H1 (cell line): Measurements from ENCODE around the gene SEMA5B. TPM values are rescaled to one million over a fixed set of nuclear protein-coding genes. Genes with fewer than 3 reads are reported as not detected.

Source experiments
- CTCF ChIA-PET: fragments of 300-600 bp; sonication (Branson Sonifier 250); formaldehyde crosslinking; loops from one replicate; lab custom pipeline; 2021; ENCODE audit not compliant: partially characterized antibody; lab: Charles Lee
- POLR2A ChIA-PET: fragments of 300-600 bp; sonication (Branson Sonifier 250); formaldehyde crosslinking; loops from one replicate; lab custom pipeline; 2021; ENCODE audit warnings: inconsistent platforms; ENCODE audit not compliant: partially characterized antibody; lab: Charles Lee
- DNase-seq, 2 experiments: peaks; one replicate each; pipeline versions ENCODE4 v3.0.0 to v3.0.0-alpha.2; 2010 to 2022; ENCODE audit warnings: low spot score in 2 of 2, low read depth in 1 of 2, mixed read lengths in 1 of 2
- FAIRE-seq: peaks from 2 replicates; lab custom pipeline; 2011; peaks lifted over from hg19 to GRCh38; lab: Jason Lieb, UNC
- H2AFZ ChIP-seq: 2 replicates; pipeline ENCODE4 v1.8.1; 2012; ENCODE audit warnings: low read length, inconsistent platforms
- H2AK5ac ChIP-seq: 2 replicates; pipeline ENCODE4 v1.6.1; 2013; ENCODE audit warnings: low read depth, low read length
- H2BK120ac ChIP-seq: replicated peaks from 2 replicates; pipeline ENCODE3; 2013; ENCODE audit warnings: low read depth, low read length, inconsistent platforms
- H2BK12ac ChIP-seq: 2 replicates; pipeline ENCODE4 v1.6.1; 2013; ENCODE audit warnings: low read depth, low read length
- H2BK15ac ChIP-seq: 2 replicates; pipeline ENCODE4 v1.6.1; 2013; ENCODE audit warnings: low read length
- H2BK20ac ChIP-seq: 2 replicates; pipeline ENCODE4 v1.6.1; 2013; ENCODE audit warnings: low read length
- H2BK5ac ChIP-seq: 2 replicates; pipeline ENCODE4 v1.6.1; 2013; ENCODE audit warnings: low read depth, low read length
- H3K14ac ChIP-seq: 2 replicates; pipeline ENCODE4 v1.6.1; 2013; ENCODE audit warnings: inconsistent platforms; ENCODE audit not compliant: insufficient read length
- H3K18ac ChIP-seq: 2 replicates; pipeline ENCODE4 v1.6.1; 2013; ENCODE audit warnings: low read length; ENCODE audit errors: extremely low read depth
- H3K23ac ChIP-seq: 2 replicates; pipeline ENCODE4 v1.6.1; 2013; ENCODE audit warnings: inconsistent platforms; ENCODE audit not compliant: insufficient read length
- H3K23me2 ChIP-seq: 2 replicates; pipeline ENCODE4 v1.6.1; 2013; ENCODE audit warnings: low read depth, low read length
- H3K27ac ChIP-seq: 2 replicates; pipeline ENCODE4 v1.6.1; 2011; ENCODE audit warnings: low read depth, low read length, inconsistent platforms
- H3K27me3 ChIP-seq, 4 experiments: replicated peaks in 1 of 4; 1 replicate in 1 of 4; 2 replicates in 3 of 4; pipeline versions ENCODE4 v1.6.1 to v1.8.1; 2011 to 2013; ENCODE audit warnings: low read length in 3 of 4, mild to moderate bottlenecking in 3 of 4, inconsistent platforms in 2 of 4, mixed read lengths in 2 of 4, moderate library complexity in 1 of 4; ENCODE audit not compliant: control insufficient read depth in 3 of 4, insufficient read depth in 3 of 4; ENCODE audit errors: extremely low read depth in 1 of 4
- H3K36me3 ChIP-seq, 4 experiments: 2 replicates each; pipeline versions ENCODE4 v1.6.1 to v1.8.1; 2011 to 2013; ENCODE audit warnings: mild to moderate bottlenecking in 4 of 4, low read length in 3 of 4, moderate library complexity in 2 of 4, control low read depth in 1 of 4, inconsistent platforms in 1 of 4; ENCODE audit not compliant: insufficient read depth in 4 of 4, control insufficient read depth in 2 of 4
- H3K4ac ChIP-seq: replicated peaks from 2 replicates; pipeline ENCODE3; 2013; ENCODE audit warnings: low read length, low read depth, mixed read lengths, inconsistent platforms; ENCODE audit not compliant: insufficient read length
- H3K4me1 ChIP-seq, 4 experiments: replicated peaks in 1 of 4; 1 replicate in 1 of 4; 2 replicates in 3 of 4; pipeline versions ENCODE4 v1.6.1 to v1.8.1; 2011 to 2013; ENCODE audit warnings: low read length in 3 of 4, inconsistent platforms in 2 of 4, mixed read lengths in 1 of 4; ENCODE audit not compliant: insufficient read depth in 4 of 4, control insufficient read depth in 3 of 4
- H3K4me2 ChIP-seq, 2 experiments: 2 replicates each; pipeline versions ENCODE4 v1.6.1 to v1.8.1; 2011 to 2013; ENCODE audit warnings: low read depth in 2 of 2, low read length in 2 of 2, control low read depth in 1 of 2, inconsistent platforms in 1 of 2, mild to moderate bottlenecking in 1 of 2; ENCODE audit not compliant: insufficient read depth in 1 of 2
- H3K4me3 ChIP-seq, 4 experiments: fragments of 200-600, 300-600 bp in 1 of 4; sonication (generic), shearing (Covaris generic), sonication (Bioruptor Twin) in 1 of 4; 2 replicates each; pipeline versions ENCODE4 v1.5.1 to v1.8.1; 2011 to 2016; ENCODE audit warnings: low read length in 4 of 4, low read depth in 3 of 4, control low read depth in 2 of 4, inconsistent platforms in 2 of 4, mild to moderate bottlenecking in 2 of 4, mixed read lengths in 1 of 4, moderate library complexity in 1 of 4; ENCODE audit not compliant: insufficient read depth in 2 of 4; ENCODE audit errors: extremely low read depth in 1 of 4
- H3K56ac ChIP-seq: replicated peaks from 2 replicates; pipeline ENCODE3; 2013; ENCODE audit warnings: low read depth, mild to moderate bottlenecking, mixed read lengths, low read length, inconsistent platforms; ENCODE audit not compliant: insufficient read length
- H3K79me1 ChIP-seq: 2 replicates; pipeline ENCODE4 v1.6.1; 2013; ENCODE audit warnings: low read depth, low read length, control low read depth
- H3K79me2 ChIP-seq, 2 experiments: 2 replicates each; pipeline versions ENCODE4 v1.6.1 to v1.8.1; 2012 to 2013; ENCODE audit warnings: low read length in 2 of 2, mild to moderate bottlenecking in 2 of 2, inconsistent platforms in 1 of 2; ENCODE audit not compliant: insufficient read depth in 2 of 2, control insufficient read depth in 1 of 2
- H3K9ac ChIP-seq, 4 experiments: replicated peaks in 1 of 4; 1 replicate in 1 of 4; 2 replicates in 3 of 4; pipeline versions ENCODE4 v1.6.1 to v1.8.1; 2011 to 2013; ENCODE audit warnings: low read depth in 3 of 4, low read length in 3 of 4, control low read depth in 2 of 4, mild to moderate bottlenecking in 2 of 4, moderate library complexity in 2 of 4, inconsistent platforms in 1 of 4; ENCODE audit errors: extremely low read depth in 1 of 4
- H3K9me3 ChIP-seq, 2 experiments: 2 replicates each; pipeline versions ENCODE4 v1.6.1 to v1.8.1; 2012 to 2013; ENCODE audit warnings: mild to moderate bottlenecking in 2 of 2, moderate library complexity in 2 of 2, control low read depth in 1 of 2, inconsistent platforms in 1 of 2, low read depth in 1 of 2, low read length in 1 of 2, mixed read lengths in 1 of 2; ENCODE audit not compliant: insufficient read depth in 2 of 2
- H4K20me1 ChIP-seq, 2 experiments: replicated peaks in 1 of 2; 2 replicates each; pipeline versions ENCODE3 to v1.8.1; 2011 to 2013; ENCODE audit warnings: inconsistent platforms in 2 of 2, low read length in 2 of 2, mild to moderate bottlenecking in 1 of 2; ENCODE audit not compliant: insufficient read depth in 2 of 2, control insufficient read depth in 1 of 2
- H4K5ac ChIP-seq: 2 replicates; pipeline ENCODE4 v1.6.1; 2013; ENCODE audit warnings: low read length, low read depth, mixed read lengths, inconsistent platforms; ENCODE audit not compliant: insufficient read length
- H4K8ac ChIP-seq: 2 replicates; pipeline ENCODE4 v1.8.0; 2013; ENCODE audit warnings: mild to moderate bottlenecking, moderate library complexity, low read length, inconsistent platforms; ENCODE audit not compliant: insufficient read depth; ENCODE audit errors: extremely low read depth
- H4K91ac ChIP-seq: replicated peaks from 2 replicates; pipeline ENCODE3; 2013; ENCODE audit warnings: low read length, mixed read lengths, inconsistent platforms; ENCODE audit not compliant: insufficient read length
- CBX8 ChIP-seq: fragments of 300-800, 300-1000 bp; sonication (generic); IDR thresholded peaks from 2 replicates; pipeline ENCODE4 v1.7.1; 2016; ENCODE audit warnings: low read depth, low read length, borderline replicate concordance
- CTBP2 ChIP-seq: IDR thresholded peaks from 2 replicates; pipeline ENCODE4 v1.7.0; 2011; ENCODE audit warnings: borderline replicate concordance, mild to moderate bottlenecking, moderate library complexity, mixed read lengths, low read length; ENCODE audit not compliant: insufficient read depth, insufficient read length
- GABPA ChIP-seq: IDR thresholded peaks from 2 replicates; pipeline ENCODE4 v1.6.1; 2011; ENCODE audit warnings: mild to moderate bottlenecking, low read length, moderate library complexity, borderline replicate concordance; ENCODE audit not compliant: insufficient read depth
- PHF8 ChIP-seq: fragments of 200-600 bp; sonication (generic); conservative IDR thresholded peaks from 2 replicates; pipeline ENCODE4 v1.7.1; 2012; ENCODE audit warnings: low read depth, mild to moderate bottlenecking, inconsistent platforms, low read length, moderate library complexity
- POU5F1 ChIP-seq: IDR thresholded peaks from 2 replicates; pipeline ENCODE4 v1.6.1; 2011; ENCODE audit warnings: low read depth, mild to moderate bottlenecking, low read length, moderate library complexity
- SRF ChIP-seq: IDR thresholded peaks from 2 replicates; pipeline ENCODE4 v1.6.1; 2011; ENCODE audit warnings: mild to moderate bottlenecking, low read depth, low read length, moderate library complexity
- TBP ChIP-seq: IDR thresholded peaks from 2 replicates; pipeline ENCODE4 v1.6.1; 2011; ENCODE audit warnings: low read depth, low read length, improper control_type of control experiment
- WGBS, 2 experiments: shearing (Covaris generic) in 1 of 2; methylation state at CpG; one replicate each; pipeline versions ENCODE4 v1.1.6 to v1.1.7; 2013 to 2015; ENCODE audit warnings: low lambda C conversion rate in 2 of 2, mixed read lengths in 2 of 2, inconsistent platforms in 1 of 2, low coverage in 1 of 2, missing lambda C conversion rate in 1 of 2; ENCODE audit not compliant: insufficient replicate concordance in 2 of 2, insufficient coverage in 1 of 2, insufficient read length in 1 of 2; ENCODE audit errors: extremely low coverage in 1 of 2, missing lambda C conversion rate in 1 of 2; 5-methylcytosine and 5-hydroxymethylcytosine counted together
- polyA plus RNA-seq, 7 experiments: library from polyadenylated mRNA; depleted of rRNA in 3 of 7; stranded (reverse) in 5 of 7; unstranded in 2 of 7; fragments of >200 nt in 5 of 7; fragments of 200-250 nt in 2 of 7; gene quantifications; 1 replicate in 5 of 7; 2 replicates in 1 of 7; 4 replicates in 1 of 7; pipeline versions ENCODE4 v1.2.1 to v1.2.3, GENCODE V29; 2011 to 2013; ENCODE audit warnings: missing spikeins in 2 of 7, mixed read lengths in 2 of 7
- total RNA-seq: library from RNA; stranded (reverse); fragmentation: NEBNext Ultra II Directional; extraction: Animal tissue kit (Norgen Biotek cat#: 25700); gene quantifications from 2 replicates; pipeline ENCODE4 v1.2.1, GENCODE V29; 2021

Gene SEMA5B
- total and polyA plus RNA-seq, 2 of the 8 experiments (the other 6 are each of a cell fraction or from before 2014, with no cell fraction given) = 13.1 to 22.4 TPM

DNA sequence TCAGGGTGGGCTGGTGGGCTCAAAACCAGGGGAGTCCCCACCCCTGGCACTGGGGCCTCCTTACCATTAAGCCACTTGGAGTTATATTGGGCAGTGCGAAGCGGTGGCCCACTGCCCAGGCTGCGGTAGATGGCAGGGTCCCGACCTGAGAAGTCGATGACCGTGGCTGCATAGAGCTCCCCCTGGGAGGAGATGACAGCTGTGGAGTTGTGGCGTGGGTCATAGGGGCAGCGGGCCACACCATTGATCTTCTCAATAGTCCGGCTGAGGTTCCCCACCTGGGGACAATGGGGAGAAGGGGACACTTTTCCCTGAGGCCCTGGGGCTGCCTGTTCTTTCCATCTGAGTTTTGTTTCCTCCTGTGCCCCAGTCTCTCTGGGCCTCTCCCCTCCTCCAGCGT, 99.8 kb downstream of the SEMA5B start:
- DNase-seq (no peak), FAIRE-seq (no peak)
- no peak overlapping the region for H3K14ac ChIP-seq
- H4K20me1 ChIP-seq = no peaks in the 10 kb centered on the region
- H3K18ac ChIP-seq = no peak overlapping the region
- no peak overlapping the region for H4K5ac ChIP-seq
- no peak overlapping the region for H3K27ac ChIP-seq
- POLR2A ChIA-PET = no interaction called here
- 93% methylated on average over 10 of the region's 10 CpGs; no CpG with 5 or more reads in 1 of the 2 experiments for WGBS, 2 experiments
- H3K79me2 ChIP-seq = no peaks in the 10 kb centered on the region
- no peaks in the 10 kb centered on the region for H3K23me2 ChIP-seq
- no peak overlapping the region for H2BK5ac ChIP-seq
- no peak overlapping the region for H2AFZ ChIP-seq
- no peak overlapping the region for H2BK120ac ChIP-seq
- peaks cover 0 to 6% (median 3%) of the 10 kb centered on the region in 4 experiments; a peak in 3 of 7 replicates for H3K27me3 ChIP-seq
- H4K8ac ChIP-seq = no peak overlapping the region
- H2BK12ac ChIP-seq = no peak overlapping the region
- TF ChIP-seq CBX8 (no peak), CTBP2 (no peak), POU5F1 (no peak), SRF (no peak), PHF8 (no peak), GABPA (no peak), TBP (no peak)
- no peak overlapping the region for H2AK5ac ChIP-seq
- H3K4ac ChIP-seq = no peak overlapping the region
- no peak overlapping the region for H3K4me3 ChIP-seq
- no peaks in the 10 kb centered on the region; the same call in 1 of the 2 replicates for H3K79me1 ChIP-seq
- H3K9me3 ChIP-seq = no peaks in the 10 kb centered on the region
- H3K4me1 ChIP-seq = no peaks in the 10 kb centered on the region
- CTCF ChIA-PET = interaction anchor here (0.6 to 1.4 kb wide), 4 partner anchors 15 to 370 kb away, joined by 3 to 8 read pairs (median 4); no protein-coding TSS in a partner anchor
- no peak overlapping the region for H3K4me2 ChIP-seq
- H3K9ac ChIP-seq = no peak overlapping the region
- H3K56ac ChIP-seq = no peak overlapping the region
- no peak overlapping the region for H2BK15ac ChIP-seq
- H2BK20ac ChIP-seq = no peak overlapping the region
- no peaks in the 10 kb centered on the region for H3K36me3 ChIP-seq
- no peak overlapping the region for H3K23ac ChIP-seq
- no peak overlapping the region for H4K91ac ChIP-seq
